SK-N-SH (cell line): ENCODE data around the gene MARK4. TPM values are rescaled to one million over a fixed set of nuclear protein-coding genes. Genes with fewer than 3 reads are reported as not detected.

Source experiments
- CTCF ChIA-PET: fragments of 300-600, 350-600 bp; formaldehyde crosslinking; extraction: SDS; loops from one replicate; lab custom pipeline; 2021; lab: Yijun Ruan, JAX
- POLR2A ChIA-PET: fragments of 350-600 bp; sonication (Branson Sonifier 250); formaldehyde crosslinking; extraction: SDS; loops from one replicate; lab custom pipeline; 2020; ENCODE audit warnings: antibody characterized with exemption, inconsistent platforms; lab: Yijun Ruan, JAX
- DNase-seq: peaks from one replicate; pipeline ENCODE4 v3.0.0; 2012
- H2AFZ ChIP-seq: fragments of 200-600 bp; sonication (generic); 2 replicates; pipeline ENCODE4 v1.8.1; 2016; ENCODE audit warnings: antibody characterized with exemption, mild to moderate bottlenecking, low read depth
- H3F3A ChIP-seq: fragments of 200-600 bp; sonication (generic); replicated peaks from 2 replicates; pipeline ENCODE3; 2016; ENCODE audit warnings: antibody characterized with exemption, mild to moderate bottlenecking; ENCODE audit not compliant: insufficient read depth
- H3K27ac ChIP-seq, 2 experiments: fragments of 200-500 bp in 1 of 2; fragments of 200-600 bp in 1 of 2; sonication (Bioruptor generic) in 1 of 2; sonication (generic), shearing (Covaris generic) in 1 of 2; 2 replicates each; pipeline versions ENCODE4 v1.5.1 to v1.6.1; 2014 to 2016; ENCODE audit warnings: low read depth in 2 of 2, inconsistent platforms in 1 of 2, low read length in 1 of 2, mild to moderate bottlenecking in 1 of 2, mixed read lengths in 1 of 2
- H3K27me3 ChIP-seq: fragments of 200-600 bp; sonication (generic), shearing (Covaris generic); 2 replicates; pipeline ENCODE4 v1.6.1; 2016; ENCODE audit warnings: mixed run types; ENCODE audit not compliant: insufficient read depth
- H3K36me3 ChIP-seq, 2 experiments: fragments of 200-500 bp in 1 of 2; fragments of 200-600 bp in 1 of 2; sonication (Bioruptor generic) in 1 of 2; sonication (generic) in 1 of 2; replicated peaks in 1 of 2; 2 replicates each; pipeline versions ENCODE3 to v1.5.1; 2014 to 2016; ENCODE audit warnings: low read length in 1 of 2, mild to moderate bottlenecking in 1 of 2; ENCODE audit not compliant: insufficient read depth in 2 of 2, control insufficient read depth in 1 of 2
- H3K4me1 ChIP-seq, 2 experiments: fragments of 200-500 bp in 1 of 2; fragments of 200-600 bp in 1 of 2; sonication (Bioruptor generic) in 1 of 2; sonication (generic), shearing (Covaris generic) in 1 of 2; 2 replicates each; pipeline versions ENCODE4 v1.5.1 to v1.6.1; 2014 to 2016; ENCODE audit warnings: low read depth in 1 of 2, low read length in 1 of 2, mixed run types in 1 of 2; ENCODE audit not compliant: insufficient read depth in 2 of 2, control insufficient read depth in 1 of 2
- H3K4me2 ChIP-seq: fragments of 200-600 bp; sonication (generic), shearing (Covaris generic); 2 replicates; pipeline ENCODE4 v1.6.1; 2017; ENCODE audit warnings: mixed run types
- H3K4me3 ChIP-seq, 2 experiments: fragments of 200-500 bp in 1 of 2; fragments of 200-600 bp in 1 of 2; sonication (Bioruptor generic) in 1 of 2; sonication (generic), shearing (Covaris generic) in 1 of 2; 2 replicates each; pipeline versions ENCODE4 v1.5.1 to v1.8.1; 2014 to 2016; ENCODE audit warnings: low read depth in 2 of 2, inconsistent platforms in 1 of 2, low read length in 1 of 2, mild to moderate bottlenecking in 1 of 2, mixed read lengths in 1 of 2, moderate library complexity in 1 of 2
- H3K79me2 ChIP-seq: fragments of 200-600 bp; sonication (generic); 2 replicates; pipeline ENCODE4 v1.8.1; 2017; ENCODE audit warnings: mild to moderate bottlenecking; ENCODE audit not compliant: insufficient read depth
- H3K9ac ChIP-seq: fragments of 200-600 bp; sonication (generic); 2 replicates; pipeline ENCODE4 v1.6.1; 2017; ENCODE audit warnings: mixed run types
- H3K9me2 ChIP-seq: fragments of 200-600 bp; sonication (generic); 2 replicates; pipeline ENCODE4 v1.6.1; 2017; ENCODE audit warnings: mixed run types
- H3K9me3 ChIP-seq: fragments of 200-600 bp; sonication (generic); 2 replicates; pipeline ENCODE4 v1.6.1; 2017; ENCODE audit warnings: mixed run types, mild to moderate bottlenecking, moderate library complexity
- H4K20me1 ChIP-seq: fragments of 200-600 bp; sonication (generic); 2 replicates; pipeline ENCODE4 v1.6.1; 2017; ENCODE audit warnings: mild to moderate bottlenecking, mixed run types; ENCODE audit not compliant: insufficient read depth
- CHD2 ChIP-seq: fragments of 150-350 bp; IDR thresholded peaks from 2 replicates; pipeline ENCODE4 v1.6.1; 2018; ENCODE audit warnings: low read length; ENCODE audit not compliant: partially characterized antibody
- CTCF ChIP-seq: fragments of 200-600 bp; sonication (generic); IDR thresholded peaks from 2 replicates; pipeline ENCODE4 v1.6.1; 2017; ENCODE audit warnings: antibody characterized with exemption, mild to moderate bottlenecking, moderate library complexity
- FOSL2 ChIP-seq: IDR thresholded peaks from 2 replicates; pipeline ENCODE4 v1.4.0; 2012; ENCODE audit warnings: low read depth, mild to moderate bottlenecking, moderate library complexity, borderline replicate concordance
- GABPA ChIP-seq: IDR thresholded peaks from 2 replicates; pipeline ENCODE4 v1.4.0; 2012; ENCODE audit warnings: low read depth, mild to moderate bottlenecking
- GATA2 ChIP-seq: sonication (generic); formaldehyde crosslinking; IDR thresholded peaks from 2 replicates; pipeline ENCODE4 v1.5.0; 2020; ENCODE audit warnings: mild to moderate bottlenecking, missing genetic modification reagents
- MEF2A ChIP-seq: IDR thresholded peaks from 2 replicates; pipeline ENCODE4 v1.4.0; 2012; ENCODE audit warnings: low read depth, borderline replicate concordance
- POLR2AphosphoS5 ChIP-seq: IDR thresholded peaks from 2 replicates; pipeline ENCODE4 v1.6.1; 2012; ENCODE audit warnings: low read depth, low read length
- RCOR1 ChIP-seq: fragments of 150-350 bp; IDR thresholded peaks from 2 replicates; pipeline ENCODE4 v1.6.1; 2017; ENCODE audit warnings: antibody characterized with exemption, low read length
- REST ChIP-seq: IDR thresholded peaks from 2 replicates; pipeline ENCODE4 v1.6.1; 2012; ENCODE audit warnings: mild to moderate bottlenecking, low read depth, low read length, moderate library complexity
- TAF1 ChIP-seq: IDR thresholded peaks from 2 replicates; pipeline ENCODE4 v1.6.1; 2012; ENCODE audit warnings: low read depth, mild to moderate bottlenecking, low read length, moderate library complexity, borderline replicate concordance
- WGBS: methylation state at CpG from one replicate; pipeline ENCODE4 v1.1.6; 2017; ENCODE audit warnings: low lambda C conversion rate; 5-methylcytosine and 5-hydroxymethylcytosine counted together
- polyA plus RNA-seq, 3 experiments: library from polyadenylated mRNA; depleted of rRNA; stranded (reverse); fragments of >200 nt; gene quantifications; 2 replicates each; pipeline ENCODE4 v1.2.3, GENCODE V29; 2012
- TF ChIP-seq, protein P1 (sequence below): IDR thresholded peaks from 2 replicates; pipeline ENCODE4 v1.4.0; 2012; ENCODE audit warnings: low read depth, borderline replicate concordance
- TF ChIP-seq, protein P2 (sequence below): fragments of 150-350 bp; IDR thresholded peaks from 2 replicates; pipeline ENCODE4 v1.6.1; 2017; ENCODE audit warnings: antibody characterized with exemption, low read length, low read depth, borderline replicate concordance

MARK4 gene
- polyA plus RNA-seq, 1 of the 3 experiments (the other 2 are of a cell fraction): 16.3 TPM

DNA sequence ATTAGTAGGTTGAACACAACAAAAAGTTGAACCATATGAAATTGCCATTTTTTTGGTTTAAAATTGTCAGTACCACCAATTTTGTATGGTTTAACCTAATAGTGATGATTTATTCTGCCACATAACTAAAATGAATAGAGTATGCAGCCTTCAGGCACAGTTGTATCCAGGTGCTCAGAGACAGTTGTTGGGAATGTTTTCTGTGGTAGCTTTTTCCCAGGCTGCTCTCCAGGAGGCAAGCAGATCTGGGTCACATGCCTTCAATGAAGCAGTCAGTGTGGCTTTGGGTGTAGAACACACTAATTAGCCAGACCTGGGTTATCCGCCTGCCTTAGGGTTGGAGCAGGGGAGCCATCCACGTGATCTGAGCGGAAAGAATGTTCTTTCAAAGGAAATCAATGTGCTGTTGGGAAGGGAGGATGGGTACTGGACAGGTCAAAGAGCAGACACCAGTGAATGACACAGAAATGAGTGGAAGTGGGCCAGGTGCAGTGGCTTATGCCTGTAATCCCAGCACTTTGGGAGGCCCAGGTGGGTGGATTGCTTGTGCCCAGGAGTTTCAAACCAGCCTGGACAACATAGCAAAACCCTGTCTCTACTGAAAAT lies 28.6 kb downstream of the MARK4 start:
- H3K4me1 ChIP-seq: peaks cover 0 to 9% of the 10 kb centered on the region in 2 experiments; a peak in 2 of 4 replicates
- no peak overlapping the region for H3K9ac ChIP-seq
- peaks cover 9 to 19% of the 10 kb centered on the region in 2 experiments for H3K36me3 ChIP-seq
- H4K20me1 ChIP-seq: no peaks in the 10 kb centered on the region
- no peaks in the 10 kb centered on the region for H3K79me2 ChIP-seq
- ChIA-PET POLR2A (no interaction called here), CTCF (interaction anchor here (0.9 to 1.4 kb wide), 2 partner anchors 40 to 59 kb away, joined by 3 read pairs; no protein-coding TSS in a partner anchor)
- H3K27ac ChIP-seq: no peak overlapping the region
- no peak overlapping the region for H2AFZ ChIP-seq
- no peaks in the 10 kb centered on the region for H3K27me3 ChIP-seq
- H3K9me3 ChIP-seq: no peaks in the 10 kb centered on the region
- no peak overlapping the region for H3K4me2 ChIP-seq
- 100% methylated on average over 3 of the region's 3 CpGs for WGBS
- DNase-seq: no peak
- H3K9me2 ChIP-seq: no peaks in the 10 kb centered on the region
- H3K4me3 ChIP-seq: no peak overlapping the region
- no peaks in the 10 kb centered on the region for H3F3A ChIP-seq
- no peak for TF ChIP-seq FOSL2
- no peak for TF ChIP-seq CHD2
- TF ChIP-seq TAF1: no peak
- no peak for TF ChIP-seq POLR2AphosphoS5
- TF ChIP-seq, protein P1, sequence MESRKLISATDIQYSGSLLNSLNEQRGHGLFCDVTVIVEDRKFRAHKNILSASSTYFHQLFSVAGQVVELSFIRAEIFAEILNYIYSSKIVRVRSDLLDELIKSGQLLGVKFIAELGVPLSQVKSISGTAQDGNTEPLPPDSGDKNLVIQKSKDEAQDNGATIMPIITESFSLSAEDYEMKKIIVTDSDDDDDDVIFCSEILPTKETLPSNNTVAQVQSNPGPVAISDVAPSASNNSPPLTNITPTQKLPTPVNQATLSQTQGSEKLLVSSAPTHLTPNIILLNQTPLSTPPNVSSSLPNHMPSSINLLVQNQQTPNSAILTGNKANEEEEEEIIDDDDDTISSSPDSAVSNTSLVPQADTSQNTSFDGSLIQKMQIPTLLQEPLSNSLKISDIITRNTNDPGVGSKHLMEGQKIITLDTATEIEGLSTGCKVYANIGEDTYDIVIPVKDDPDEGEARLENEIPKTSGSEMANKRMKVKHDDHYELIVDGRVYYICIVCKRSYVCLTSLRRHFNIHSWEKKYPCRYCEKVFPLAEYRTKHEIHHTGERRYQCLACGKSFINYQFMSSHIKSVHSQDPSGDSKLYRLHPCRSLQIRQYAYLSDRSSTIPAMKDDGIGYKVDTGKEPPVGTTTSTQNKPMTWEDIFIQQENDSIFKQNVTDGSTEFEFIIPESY: no peak
- TF ChIP-seq, protein P2, sequence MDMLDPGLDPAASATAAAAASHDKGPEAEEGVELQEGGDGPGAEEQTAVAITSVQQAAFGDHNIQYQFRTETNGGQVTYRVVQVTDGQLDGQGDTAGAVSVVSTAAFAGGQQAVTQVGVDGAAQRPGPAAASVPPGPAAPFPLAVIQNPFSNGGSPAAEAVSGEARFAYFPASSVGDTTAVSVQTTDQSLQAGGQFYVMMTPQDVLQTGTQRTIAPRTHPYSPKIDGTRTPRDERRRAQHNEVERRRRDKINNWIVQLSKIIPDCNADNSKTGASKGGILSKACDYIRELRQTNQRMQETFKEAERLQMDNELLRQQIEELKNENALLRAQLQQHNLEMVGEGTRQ: no peak
- no peak for TF ChIP-seq MEF2A
- no peak for TF ChIP-seq RCOR1
- no peak for TF ChIP-seq GABPA
- TF ChIP-seq REST: no peak
- TF ChIP-seq GATA2 (CRISPR knock-in tag): no peak
- TF ChIP-seq CTCF: no peak
